GM20000 (cell line): Measurements from ENCODE around the gene RASA1.

ENCODE experiments used
- DNase-seq: peaks from one replicate; pipeline ENCODE4 v3.0.0; 2012; ENCODE audit warnings: low spot score
- CTCF ChIP-seq: IDR thresholded peaks from 2 replicates; pipeline ENCODE4 v1.5.1; 2012; ENCODE audit warnings: mild to moderate bottlenecking, control low read depth; ENCODE audit errors: extremely low read depth, missing control alignments

RASA1 gene

GRCh38 chr5:87430863-87431457 is 163.3 kb downstream of the RASA1 start:
- DNase-seq = no peak
- TF ChIP-seq CTCF = no peak

- no peak for TF ChIP-seq CTCF
- no peak for DNase-seq
Observed at GRCh38 chr5:87432460-87432859, 164.8 kb downstream of the RASA1 start.

- DNase-seq = no peak
- no peak for TF ChIP-seq CTCF
Observed at GRCh38 chr5:87433945-87434344, 166.3 kb downstream of the RASA1 start.

- TF ChIP-seq CTCF = no peak
- no peak for DNase-seq
Observed at GRCh38 chr5:87434461-87434860, 166.8 kb downstream of the RASA1 start.

GRCh38 chr5:87435144-87435694 is 167.5 kb downstream of the RASA1 start:
- no peak for TF ChIP-seq CTCF
- no peak for DNase-seq

GRCh38 chr5:87437724-87438123 is 170.0 kb downstream of the RASA1 start:
- TF ChIP-seq CTCF = no peak
- no peak for DNase-seq

GRCh38 chr5:87438231-87438630 is 170.5 kb downstream of the RASA1 start:
- DNase-seq = no peak
- no peak for TF ChIP-seq CTCF
